ENCODE data around the gene GRK1.
"Not testable (repeated sequence)": the region's sequence is repeated elsewhere in the genome, so short reads cannot be mapped to it uniquely, and the experiment has no call there.

The GRK1 gene

GRCh38 chr13:113666329-113666670 lies 719 bp upstream of the GRK1 start:
- no peak for DNase-seq

- DNase-seq, result no peak
These were observed 912 bp downstream of the GRK1 start for GRCh38 chr13:113667771-113668490.

DNA sequence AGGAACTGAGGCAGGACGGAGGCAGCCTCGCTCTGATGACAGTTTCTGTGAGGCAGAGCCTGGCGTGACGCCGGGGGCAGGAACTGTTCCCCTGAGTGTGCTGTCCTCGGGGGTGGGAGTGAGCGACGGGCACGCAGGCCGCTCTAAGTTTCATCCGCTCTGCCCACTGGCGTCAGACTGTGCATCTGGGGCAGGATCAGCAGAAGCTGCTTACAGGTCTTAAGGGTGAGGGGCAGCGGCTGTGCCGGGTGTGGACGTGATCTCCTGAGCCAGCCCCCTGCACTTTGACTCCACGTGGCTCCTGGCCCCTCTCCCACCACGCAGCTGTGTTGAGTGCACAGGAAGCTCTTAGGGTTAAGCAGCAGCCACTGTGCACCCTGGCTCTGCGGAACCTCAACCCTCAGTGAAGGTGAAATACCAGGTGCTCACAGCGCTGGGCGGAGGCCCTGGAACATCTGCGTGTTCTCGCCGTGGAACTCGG lies 1.5 kb downstream of the GRK1 start:
- DNase-seq, result no peak

DNA sequence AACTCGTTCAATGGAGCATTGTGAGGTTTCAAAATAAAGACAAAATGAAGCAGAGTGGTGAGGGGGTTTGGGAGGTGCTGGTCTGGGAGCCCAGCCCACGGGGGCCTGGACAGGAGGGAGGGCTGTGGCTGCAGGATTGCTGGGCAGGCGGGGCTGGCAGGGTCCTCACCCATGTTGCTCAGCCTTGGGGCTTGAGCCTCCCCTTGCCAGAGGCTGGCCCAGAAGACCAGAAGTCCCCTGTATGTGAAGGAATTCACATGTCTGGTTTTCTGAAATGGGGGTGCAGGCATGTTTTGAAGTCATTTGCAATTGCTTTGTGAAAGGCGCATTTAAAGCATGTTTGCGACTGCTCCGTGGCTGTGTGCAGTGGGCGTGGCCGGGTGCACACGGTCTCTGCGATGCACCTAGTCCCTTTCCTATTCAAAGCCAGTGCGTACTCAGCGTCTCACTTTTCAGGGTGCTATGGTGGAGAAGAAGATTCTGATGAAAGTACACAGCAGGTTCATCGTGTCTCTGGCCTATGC lies 2.3 kb downstream of the GRK1 start:
- DNase-seq, result no peak

GRCh38 chr13:113669755-113670341 lies 2.8 kb downstream of the GRK1 start:
- DNase-seq, result no peak

GRCh38 chr13:113670541-113670940 lies 3.5 kb downstream of the GRK1 start:
- DNase-seq, result no peak

- no peak for DNase-seq
These were observed 4.3 kb downstream of the GRK1 start for GRCh38 chr13:113671066-113672001.

DNA sequence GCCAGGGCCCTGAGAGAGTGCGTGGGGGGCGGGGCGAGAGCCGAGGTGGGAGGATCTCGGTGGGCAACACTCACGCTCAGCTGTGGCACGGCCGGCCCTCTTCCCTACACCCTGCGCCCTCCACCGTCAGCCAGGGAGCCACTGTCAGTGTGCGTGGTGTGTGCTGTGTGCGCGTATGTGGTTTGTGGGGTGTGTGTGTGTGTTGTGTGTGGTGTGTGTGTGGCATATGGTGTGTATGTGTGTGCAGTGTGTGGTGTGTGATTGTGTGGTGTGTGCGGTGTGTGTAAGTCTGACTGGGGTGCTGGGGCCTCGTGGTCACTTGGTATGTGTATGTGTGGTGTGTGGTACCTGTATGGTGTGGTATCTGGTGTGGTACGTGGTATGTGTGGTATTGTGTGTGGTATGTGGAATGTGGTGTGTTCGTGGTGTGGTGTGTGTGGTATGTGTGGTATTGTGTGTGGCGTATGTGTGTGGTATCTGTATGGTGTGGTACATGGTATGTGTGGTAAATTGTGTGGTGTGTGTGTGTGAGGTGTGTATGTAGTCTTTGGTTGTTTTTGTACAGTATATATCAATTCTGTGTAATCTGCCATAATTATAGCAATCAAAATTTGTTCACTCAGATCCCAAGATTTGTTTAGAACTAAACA lies 5.1 kb downstream of the GRK1 start:
- DNase-seq, result no peak

DNA sequence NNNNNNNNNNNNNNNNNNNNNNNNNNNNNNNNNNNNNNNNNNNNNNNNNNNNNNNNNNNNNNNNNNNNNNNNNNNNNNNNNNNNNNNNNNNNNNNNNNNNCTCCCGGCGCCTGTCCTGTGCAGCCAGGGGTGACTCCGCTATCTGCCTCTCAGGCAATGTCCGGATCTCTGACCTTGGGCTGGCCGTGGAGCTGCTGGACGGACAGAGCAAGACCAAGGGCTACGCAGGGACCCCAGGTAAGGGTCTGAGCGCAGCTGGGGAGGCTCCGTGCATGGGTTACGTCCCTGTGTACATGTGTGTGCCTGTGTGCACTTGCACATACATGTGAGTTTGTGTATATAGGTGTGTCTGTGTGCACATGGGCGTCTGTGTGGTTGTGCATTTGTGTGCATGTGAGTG lies 55.9 kb downstream of the GRK1 start:
- no peak for DNase-seq

DNA sequence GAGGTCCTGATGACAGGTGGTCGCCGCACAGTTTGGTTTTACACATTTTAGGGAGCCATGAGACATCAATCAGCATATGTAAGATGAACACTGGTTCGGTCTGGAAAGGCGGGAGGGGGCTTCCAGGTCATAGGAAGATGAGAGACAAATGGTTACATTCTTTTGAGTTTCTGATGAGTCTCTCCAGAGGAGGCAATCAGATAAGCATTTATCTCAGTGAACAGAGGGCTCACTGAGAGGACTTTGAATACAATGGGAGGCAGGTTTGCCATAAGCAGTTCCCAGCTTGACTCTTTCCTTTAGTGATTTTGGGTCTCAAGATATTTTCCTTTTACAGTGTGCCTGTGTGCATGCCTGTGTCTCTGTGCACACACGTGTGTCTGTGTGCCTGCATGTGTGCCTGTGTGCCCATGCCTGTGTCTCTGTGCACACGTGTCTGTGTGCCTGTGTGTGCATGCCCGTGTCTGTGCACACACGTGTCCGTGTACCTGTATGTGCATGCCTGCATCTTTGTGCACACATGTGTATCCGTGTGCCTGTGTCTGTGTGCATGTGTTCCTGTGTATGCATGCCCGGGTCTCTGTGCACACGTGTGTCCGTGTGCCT lies 56.5 kb downstream of the GRK1 start:
- DNase-seq, result no peak

DNA sequence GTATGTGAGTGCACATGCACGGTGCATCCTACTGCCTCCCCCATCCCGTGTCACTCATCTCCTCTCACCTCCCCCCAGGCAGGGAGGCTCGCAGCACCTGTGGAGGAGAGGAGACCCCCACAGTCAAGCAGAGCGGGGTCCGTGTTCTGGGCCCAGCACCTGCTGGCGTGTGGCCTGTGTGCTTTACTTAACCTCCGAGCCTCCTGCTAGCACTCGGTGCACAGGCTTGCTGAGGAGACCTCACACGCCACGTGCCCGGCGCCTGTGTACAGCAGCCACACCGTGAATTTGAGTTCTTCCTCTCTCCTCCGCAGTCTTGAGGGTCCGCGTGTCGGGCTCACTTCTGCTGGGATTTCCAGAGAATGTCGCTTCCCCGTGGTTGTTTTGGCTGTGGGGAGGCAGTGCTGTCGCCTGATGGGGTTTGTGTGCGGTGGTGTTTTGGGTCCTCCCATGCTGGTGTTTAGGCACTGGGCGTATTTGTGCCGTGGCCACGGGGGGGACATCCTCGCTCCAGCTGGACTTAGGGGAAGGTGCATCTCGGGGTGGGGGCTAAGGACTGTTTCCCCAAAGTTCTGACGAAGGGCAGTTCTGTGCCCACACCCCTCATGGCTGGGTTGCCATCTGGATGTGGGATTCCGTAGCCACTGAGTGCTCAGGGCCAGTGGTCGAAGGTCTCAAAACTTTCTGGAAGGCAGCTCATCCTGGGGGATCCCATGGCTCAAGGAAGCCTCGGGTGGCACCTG lies 57.2 kb downstream of the GRK1 start:
- DNase-seq, result no peak

GRCh38 chr13:113724780-113725315 lies 57.8 kb downstream of the GRK1 start:
- DNase-seq, result peak; percentile 75

- not testable (repeated sequence) for DNase-seq
These were observed 58.5 kb downstream of the GRK1 start for GRCh38 chr13:113725329-113726105.

GRCh38 chr13:113726106-113726821 lies 59.2 kb downstream of the GRK1 start:
- not testable (repeated sequence) for DNase-seq

DNA sequence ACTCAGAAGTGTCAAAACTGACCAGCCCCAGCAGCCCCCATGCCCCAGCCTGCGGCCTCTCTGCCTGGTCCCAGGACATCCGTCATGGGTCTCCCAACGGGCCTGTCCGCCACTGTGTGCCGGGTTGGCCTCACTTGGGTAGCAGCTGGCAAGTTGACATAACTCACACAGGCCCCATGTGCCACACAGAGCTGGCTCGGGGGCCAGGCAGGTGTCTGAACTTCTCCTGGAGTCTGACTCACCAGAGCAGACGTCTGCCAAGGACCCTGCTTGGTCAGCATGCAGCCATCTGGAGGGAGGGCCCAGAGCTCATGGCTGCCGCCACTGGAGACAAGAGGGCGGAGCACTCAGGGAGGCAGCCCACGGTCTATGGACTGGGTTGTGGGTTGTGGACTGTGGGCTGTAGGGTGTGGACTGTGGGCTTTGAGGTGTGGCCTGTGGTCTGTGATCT lies 60.0 kb downstream of the GRK1 start:
- no peak for DNase-seq

DNA sequence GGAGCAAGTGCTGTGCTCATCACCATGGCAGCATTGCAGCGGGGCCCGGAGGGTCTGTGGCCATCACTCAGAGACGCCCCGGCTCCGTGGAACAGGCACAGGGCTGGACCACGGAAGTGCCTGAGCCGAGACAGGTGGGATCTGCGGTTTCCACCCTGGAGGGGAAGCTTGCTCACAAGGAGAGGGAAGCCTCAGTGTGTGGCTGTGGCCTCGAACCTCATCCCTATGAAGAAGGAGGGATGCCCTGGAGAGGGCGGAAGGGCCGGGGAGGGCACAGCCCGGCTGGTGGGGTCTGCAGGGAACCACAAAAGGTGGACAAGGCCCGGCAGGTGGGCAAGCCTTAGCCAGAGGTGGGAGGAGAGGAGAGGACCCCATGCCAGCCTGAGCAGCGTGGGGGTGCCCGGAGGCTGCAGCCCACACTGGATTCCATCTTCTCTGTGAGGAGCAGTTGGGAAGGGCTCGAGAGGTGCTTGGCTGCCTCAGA lies 61.6 kb downstream of the GRK1 start:
- no peak for DNase-seq

GRCh38 chr13:113729187-113730019 lies 62.4 kb downstream of the GRK1 start:
- no peak for DNase-seq

DNA sequence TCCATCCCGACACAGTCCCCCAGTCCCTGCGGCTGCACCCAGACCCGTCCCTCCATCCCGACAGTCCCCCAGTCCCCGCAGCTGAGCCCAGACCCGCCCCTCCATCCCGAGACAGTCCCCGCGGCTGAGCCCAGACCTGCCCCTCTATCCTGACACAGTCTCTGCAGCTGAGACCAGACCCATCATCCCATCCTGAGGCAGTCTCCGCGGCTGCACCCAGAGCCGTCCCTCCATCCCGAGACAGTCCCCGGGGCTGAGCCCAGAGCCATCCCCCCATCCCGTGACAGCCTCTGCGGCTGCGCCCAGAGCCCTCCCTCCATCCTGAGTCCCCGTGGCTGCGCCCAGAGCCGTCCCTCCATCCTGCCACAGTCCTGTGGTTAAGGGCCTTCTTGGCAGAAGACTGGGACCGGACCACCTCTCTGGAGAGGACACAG lies 63.3 kb downstream of the GRK1 start:
- DNase-seq, result no peak

DNA sequence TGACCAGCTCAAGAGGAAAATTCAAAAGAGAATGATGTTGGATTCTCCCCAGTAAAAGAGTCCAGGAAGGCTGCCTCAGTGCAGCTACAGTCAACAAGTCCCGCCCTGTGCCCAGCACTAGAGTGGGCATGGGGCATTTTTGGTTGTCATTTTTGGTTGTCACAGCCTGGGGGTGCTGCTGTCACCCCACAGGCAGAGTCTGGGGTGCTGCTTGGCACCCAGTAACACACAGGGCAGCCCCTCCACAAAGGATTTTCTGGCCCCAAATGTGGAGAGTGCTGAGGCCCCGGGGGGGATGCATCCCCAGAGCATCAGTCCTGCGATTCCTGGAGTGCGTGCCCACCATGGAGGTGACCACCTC lies 63.8 kb downstream of the GRK1 start:
- DNase-seq, result no peak
